Peyer's patch (tissue), 4 donors: ENCODE data around the gene MAEA. TPM values are rescaled to one million over a fixed set of nuclear protein-coding genes. Genes with fewer than 3 reads are reported as not detected.
"Not testable (repeated sequence)": the region's sequence is repeated elsewhere in the genome, so short reads cannot be mapped to it uniquely, and the experiment has no call there.

Experiments used
- DNase-seq, 3 donors: peaks; one replicate each; pipeline ENCODE4 v3.0.0-alpha.2; 2017 to 2019
- H3K27ac ChIP-seq, 4 donors: fragments of 200-600 bp; sonication (generic); one replicate each; pipeline ENCODE4 v1.5.1; 2016 to 2019
- H3K27me3 ChIP-seq, 2 donors: fragments of 200-600 bp; sonication (generic); one replicate each; pipeline ENCODE4 v1.5.1; 2019
- H3K36me3 ChIP-seq, 3 donors: fragments of 200-600 bp; sonication (generic); one replicate each; pipeline ENCODE4 v1.5.1; 2016 to 2019
- H3K4me1 ChIP-seq, 4 donors: fragments of 200-600 bp; sonication (generic); one replicate each; pipeline ENCODE4 v1.5.1; 2016 to 2019
- H3K4me3 ChIP-seq, 4 donors: fragments of 200-600 bp; sonication (generic); 1 replicate in 3 of 4; 2 replicates in 1 of 4; pipeline ENCODE4 v1.5.1; 2016 to 2019; ENCODE audit warnings: mild to moderate bottlenecking in 1 of 4
- H3K9me3 ChIP-seq, 4 donors: fragments of 200-600 bp; sonication (generic); one replicate each; pipeline ENCODE4 v1.5.1; 2016 to 2019; ENCODE audit warnings: mild to moderate bottlenecking in 1 of 4
- POLR2A ChIP-seq, 2 donors: fragments of 450-650 bp; IDR thresholded peaks; one replicate each; pipeline ENCODE4 v1.5.1; 2017; ENCODE audit warnings: antibody characterized with exemption in 2 of 2, mild to moderate bottlenecking in 2 of 2, moderate library complexity in 2 of 2
- total RNA-seq, 4 donors: library from RNA; depleted of rRNA; stranded (reverse); fragments of >200 nt; gene quantifications; one replicate each; pipeline ENCODE4 v1.1.0, GENCODE V29; 2016
- TF ChIP-seq, protein P1 (sequence below), 6 experiments: fragments of 450-650 bp in 4 of 6; fragments of 200-600 bp in 2 of 6; sonication (generic) in 1 of 6; IDR thresholded peaks; one replicate each; pipeline ENCODE4 v1.5.1; 2017 to 2019; ENCODE audit warnings: antibody characterized with exemption in 6 of 6, mild to moderate bottlenecking in 3 of 6, moderate library complexity in 1 of 6

Gene MAEA
- total RNA-seq, 4 donors from 2014 or later = 112 to 200 (median 143) TPM

DNA sequence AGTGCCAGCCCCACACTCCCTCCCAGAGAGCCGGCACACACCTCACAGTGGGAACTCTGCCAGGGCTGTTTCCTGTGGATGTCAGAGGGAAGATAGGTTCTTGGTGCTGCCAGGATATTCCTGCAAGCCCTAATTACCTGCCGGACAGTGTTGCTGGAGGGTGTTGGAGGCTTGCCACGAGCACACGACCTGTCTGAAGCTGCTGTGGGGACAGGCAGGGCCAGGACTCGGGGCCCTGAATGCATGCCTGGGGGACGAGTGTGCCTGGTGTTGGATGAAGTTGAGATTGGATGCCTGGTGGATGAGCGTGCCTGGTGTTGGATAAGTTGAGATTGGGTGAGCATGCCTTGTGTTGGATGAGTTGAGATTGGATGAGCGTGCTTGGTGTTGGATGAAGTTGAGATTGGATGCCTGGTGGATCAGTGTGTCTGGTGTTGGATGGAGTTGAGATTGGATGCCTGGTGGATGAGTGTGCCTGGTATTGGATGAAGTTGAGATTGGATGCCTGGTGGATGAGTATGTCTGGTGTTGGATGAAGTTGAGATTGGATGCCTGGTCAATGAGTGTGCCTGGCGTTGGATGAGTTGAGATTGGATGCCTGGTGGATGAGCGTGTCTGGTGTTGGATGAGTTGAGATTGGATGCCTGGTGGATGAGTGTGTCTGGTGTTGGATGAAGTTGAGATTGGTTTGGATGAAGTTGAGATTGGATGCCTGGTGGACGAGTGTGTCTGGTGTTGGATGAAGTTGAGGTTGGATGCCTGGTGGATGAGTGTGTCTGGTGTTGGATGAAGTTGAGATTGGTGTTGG, 34.1 kb downstream of the MAEA start:
- DNase-seq = no peak
- H3K4me3 ChIP-seq = no peak overlapping the region
- peaks cover 0 to 83% (median 0%) of the 10 kb centered on the region in 3 donors for H3K36me3 ChIP-seq
- no peak overlapping the region for H3K27ac ChIP-seq
- no peak for TF ChIP-seq POLR2A (IDR thresholded peaks at IDR 0.05)
- TF ChIP-seq, protein P1, sequence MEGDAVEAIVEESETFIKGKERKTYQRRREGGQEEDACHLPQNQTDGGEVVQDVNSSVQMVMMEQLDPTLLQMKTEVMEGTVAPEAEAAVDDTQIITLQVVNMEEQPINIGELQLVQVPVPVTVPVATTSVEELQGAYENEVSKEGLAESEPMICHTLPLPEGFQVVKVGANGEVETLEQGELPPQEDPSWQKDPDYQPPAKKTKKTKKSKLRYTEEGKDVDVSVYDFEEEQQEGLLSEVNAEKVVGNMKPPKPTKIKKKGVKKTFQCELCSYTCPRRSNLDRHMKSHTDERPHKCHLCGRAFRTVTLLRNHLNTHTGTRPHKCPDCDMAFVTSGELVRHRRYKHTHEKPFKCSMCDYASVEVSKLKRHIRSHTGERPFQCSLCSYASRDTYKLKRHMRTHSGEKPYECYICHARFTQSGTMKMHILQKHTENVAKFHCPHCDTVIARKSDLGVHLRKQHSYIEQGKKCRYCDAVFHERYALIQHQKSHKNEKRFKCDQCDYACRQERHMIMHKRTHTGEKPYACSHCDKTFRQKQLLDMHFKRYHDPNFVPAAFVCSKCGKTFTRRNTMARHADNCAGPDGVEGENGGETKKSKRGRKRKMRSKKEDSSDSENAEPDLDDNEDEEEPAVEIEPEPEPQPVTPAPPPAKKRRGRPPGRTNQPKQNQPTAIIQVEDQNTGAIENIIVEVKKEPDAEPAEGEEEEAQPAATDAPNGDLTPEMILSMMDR (IDR thresholded peaks at IDR 0.05) = no peak
- no peaks in the 10 kb centered on the region for H3K27me3 ChIP-seq
- no peaks in the 10 kb centered on the region for H3K4me1 ChIP-seq
- no peaks in the 10 kb centered on the region for H3K9me3 ChIP-seq

- not testable (repeated sequence) for H3K27ac ChIP-seq, H3K27me3 ChIP-seq, H3K4me1 ChIP-seq, H3K4me3 ChIP-seq, DNase-seq, H3K9me3 ChIP-seq
- H3K36me3 ChIP-seq = peaks cover 0 to 84% (median 0%) of the 10 kb centered on the region in 3 donors
Measured at GRCh38 chr4:1324443-1325175, 34.9 kb downstream of the MAEA start.

- TF ChIP-seq, protein P1 (IDR thresholded peaks at IDR 0.05) = no peak
- TF ChIP-seq POLR2A (IDR thresholded peaks at IDR 0.05) = no peak
- Histone ChIP-seq H3K4me3 (no peak overlapping the region), H3K36me3 (peaks cover 0 to 83% (median 0%) of the 10 kb centered on the region in 3 donors), H3K27me3 (no peaks in the 10 kb centered on the region), H3K4me1 (no peaks in the 10 kb centered on the region), H3K9me3 (no peaks in the 10 kb centered on the region), H3K27ac (no peak overlapping the region)
- DNase-seq = no peak
Measured at GRCh38 chr4:1325176-1325480, 35.4 kb downstream of the MAEA start.

DNA sequence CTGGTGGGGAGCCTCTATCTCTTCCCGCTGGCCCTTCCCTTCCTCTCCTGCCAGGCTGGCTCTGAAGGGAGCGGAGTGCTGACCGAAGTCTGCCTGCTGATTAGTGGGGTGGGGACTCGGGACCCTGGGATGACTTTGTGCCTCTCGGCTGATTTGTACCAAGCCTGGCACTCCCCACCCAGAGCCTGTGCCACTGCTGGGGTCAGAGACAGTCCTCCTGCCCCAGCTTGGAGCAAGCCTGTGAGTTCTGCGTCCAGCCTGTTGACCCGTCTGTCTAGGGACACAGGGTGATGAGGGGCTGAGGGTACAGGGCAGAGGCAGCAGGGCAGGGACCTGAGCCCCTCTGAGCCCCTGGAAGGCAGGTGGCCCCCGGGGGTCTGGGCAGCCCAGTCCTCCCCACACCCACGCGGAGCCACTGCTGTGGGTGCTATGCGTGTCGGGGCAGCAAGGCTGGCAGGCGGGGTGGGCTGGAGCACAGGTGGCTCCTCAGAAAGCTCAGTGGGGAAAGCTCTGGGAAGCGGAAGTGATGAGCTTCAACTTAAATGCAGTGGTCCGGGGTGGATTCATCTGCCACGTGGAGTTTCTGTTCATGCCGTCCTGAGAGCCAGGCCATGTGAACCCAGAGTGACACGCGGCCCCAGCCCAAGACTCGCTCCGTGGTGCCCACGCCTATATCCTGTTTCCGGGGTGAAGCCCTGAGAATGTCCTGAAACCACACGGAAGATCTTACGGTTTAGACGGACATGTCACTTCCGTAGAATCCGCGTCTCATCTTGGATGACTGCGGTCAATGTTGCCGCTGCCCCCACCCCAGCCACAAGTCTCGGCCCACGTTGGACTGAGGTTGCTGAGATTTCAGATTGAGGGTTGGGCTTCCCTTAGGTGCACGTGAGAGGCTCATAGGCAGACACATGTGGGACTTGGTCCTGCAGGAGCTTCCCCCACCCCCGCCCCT, 36.3 kb downstream of the MAEA start:
- TF ChIP-seq, protein P1 (IDR thresholded peaks at IDR 0.05) = no peak
- TF ChIP-seq POLR2A (IDR thresholded peaks at IDR 0.05) = no peak
- Histone ChIP-seq H3K4me3 (no peak overlapping the region), H3K27me3 (no peaks in the 10 kb centered on the region), H3K36me3 (peaks cover 0 to 75% (median 0%) of the 10 kb centered on the region in 3 donors), H3K4me1 (no peaks in the 10 kb centered on the region), H3K27ac (no peak overlapping the region), H3K9me3 (no peaks in the 10 kb centered on the region)
- DNase-seq = no peak

GRCh38 chr4:1326751-1327525, 37.2 kb downstream of the MAEA start:
- no peaks in the 10 kb centered on the region for H3K4me1 ChIP-seq
- no peak overlapping the region for H3K27ac ChIP-seq
- H3K36me3 ChIP-seq = peaks cover 0 to 80% (median 0%) of the 10 kb centered on the region in 3 donors
- no peaks in the 10 kb centered on the region for H3K9me3 ChIP-seq
- DNase-seq = no peak
- TF ChIP-seq, protein P1 (IDR thresholded peaks at IDR 0.05) = no peak
- H3K4me3 ChIP-seq = no peak overlapping the region
- no peaks in the 10 kb centered on the region for H3K27me3 ChIP-seq
